KOPT-K1 (cell line): ENCODE data around the gene LYSET.
"Not testable (repeated sequence)": the region's sequence is repeated elsewhere in the genome, so short reads cannot be mapped to it uniquely, and the experiment has no call there.

Experiments used
- H3K27ac ChIP-seq: fragments of 200-600 bp; sonication (generic); 2 replicates; pipeline ENCODE4 v1.5.1; 2016; ENCODE audit warnings: antibody characterized with exemption, mild to moderate bottlenecking, low read depth, low read length; ENCODE audit not compliant: poor library complexity, severe bottlenecking
- H3K36me3 ChIP-seq: fragments of 200-600 bp; sonication (generic); 2 replicates; pipeline ENCODE4 v1.5.1; 2017; ENCODE audit warnings: antibody characterized with exemption, mild to moderate bottlenecking, low read length, moderate library complexity; ENCODE audit not compliant: insufficient read depth
- H3K9me3 ChIP-seq: fragments of 200-600 bp; sonication (generic); 2 replicates; pipeline ENCODE4 v1.5.1; 2017; ENCODE audit warnings: antibody characterized with exemption, low read length, mild to moderate bottlenecking; ENCODE audit not compliant: insufficient read depth, poor library complexity, severe bottlenecking

The LYSET gene

DNA sequence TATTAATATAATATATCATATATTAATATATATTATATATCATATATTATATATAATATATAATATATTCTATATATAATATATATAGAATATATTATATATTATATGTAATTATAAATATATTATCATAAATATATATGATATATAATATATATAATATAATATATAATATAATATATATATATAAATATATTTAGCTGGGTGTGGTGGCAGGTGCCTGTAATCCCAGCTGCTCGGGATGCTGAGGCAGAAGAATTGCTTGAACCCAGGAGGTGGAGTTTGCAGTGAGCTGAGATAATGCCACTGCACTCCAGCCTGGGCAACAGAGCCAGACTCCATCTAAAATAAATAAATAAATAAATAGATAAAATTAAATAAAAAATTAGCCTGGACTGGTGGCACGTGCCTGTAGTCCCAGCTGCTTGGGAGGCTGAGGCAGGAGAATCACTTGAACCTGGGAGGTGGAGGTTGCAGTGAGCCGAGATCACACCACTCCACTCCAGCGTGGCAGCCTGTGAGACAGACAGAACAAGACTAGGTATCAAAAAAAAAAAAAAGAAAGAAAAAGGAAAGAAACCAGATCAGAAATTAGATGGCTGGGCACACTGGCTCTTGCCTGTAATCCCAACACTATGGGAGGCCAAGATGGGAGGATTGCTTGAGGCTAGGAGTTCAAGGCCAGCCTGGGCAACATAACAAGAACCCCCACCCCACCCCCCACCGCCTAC, 25.3 kb upstream of the LYSET start:
- H3K27ac ChIP-seq, H3K9me3 ChIP-seq, H3K36me3 ChIP-seq: not testable (repeated sequence)

DNA sequence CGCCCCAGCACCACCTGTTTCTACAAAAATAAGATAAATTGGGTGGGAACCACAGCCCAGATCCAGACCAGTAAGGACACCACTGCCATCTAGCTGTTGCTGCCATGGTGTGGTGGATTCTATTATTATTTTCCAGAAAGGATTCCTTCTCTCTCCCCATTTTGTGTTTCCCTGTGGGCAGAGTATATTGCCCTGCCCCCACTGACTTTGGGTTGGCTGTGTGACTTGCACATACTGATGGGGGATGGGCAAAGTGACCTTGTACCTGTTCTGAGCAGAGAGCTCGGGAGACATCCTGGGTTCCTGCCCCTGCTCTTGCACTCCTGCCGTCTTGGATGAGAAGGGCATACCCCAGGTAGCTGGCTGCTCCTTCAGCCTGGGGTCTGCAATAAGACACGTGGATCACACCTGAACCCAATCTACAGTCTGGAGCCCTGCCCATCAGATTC, 24.7 kb upstream of the LYSET start:
- no peaks in the 10 kb centered on the region for H3K9me3 ChIP-seq
- no peaks in the 10 kb centered on the region for H3K36me3 ChIP-seq
- no peak overlapping the region for H3K27ac ChIP-seq

DNA sequence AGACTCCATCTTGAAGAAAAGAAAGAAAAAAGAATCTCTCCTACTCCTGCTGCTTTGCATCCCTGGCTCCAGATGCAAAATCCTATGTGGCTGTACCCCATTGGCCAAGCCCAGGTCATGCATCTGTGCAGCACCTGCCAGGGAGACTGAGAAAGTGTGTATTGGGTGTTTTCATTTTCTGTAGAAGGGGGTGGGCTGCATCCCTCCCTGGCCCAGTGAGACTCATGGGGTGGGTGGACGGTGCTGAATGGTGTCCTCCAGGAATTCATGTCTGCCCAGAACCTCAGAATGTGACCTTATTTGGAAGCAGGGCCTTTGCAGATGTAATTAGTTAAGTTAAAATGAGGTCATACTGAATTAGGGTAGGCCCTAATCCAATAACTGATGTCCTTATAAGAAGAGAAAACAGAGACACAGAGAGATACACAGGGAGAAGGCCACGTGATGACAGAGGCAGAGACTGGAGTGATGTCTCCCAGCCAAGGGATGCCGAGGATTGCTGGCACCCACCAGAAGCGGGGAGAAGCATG, 23.6 kb upstream of the LYSET start:
- no peaks in the 10 kb centered on the region for H3K9me3 ChIP-seq
- no peak overlapping the region for H3K27ac ChIP-seq
- H3K36me3 ChIP-seq, result no peaks in the 10 kb centered on the region

DNA sequence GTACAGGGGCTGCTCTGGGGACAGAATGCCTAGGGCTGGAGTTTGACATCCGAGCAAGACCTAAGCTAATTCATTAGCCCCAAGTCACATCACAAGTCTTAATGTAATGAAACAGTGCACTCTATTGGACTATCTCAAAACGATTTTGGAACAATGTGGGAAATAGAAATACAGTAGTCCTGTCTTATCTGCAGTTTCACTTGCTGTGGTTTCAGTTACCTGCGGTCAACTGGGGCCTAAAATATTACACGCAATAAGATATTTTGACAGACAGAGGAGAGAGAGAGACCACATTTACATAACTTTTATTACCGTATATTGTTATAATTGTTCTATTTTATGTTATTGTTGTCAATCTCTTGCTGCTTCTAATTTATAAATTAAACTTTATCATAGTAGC, 21.6 kb upstream of the LYSET start:
- H3K9me3 ChIP-seq, result no peaks in the 10 kb centered on the region
- no peaks in the 10 kb centered on the region for H3K36me3 ChIP-seq
- no peak overlapping the region for H3K27ac ChIP-seq

DNA sequence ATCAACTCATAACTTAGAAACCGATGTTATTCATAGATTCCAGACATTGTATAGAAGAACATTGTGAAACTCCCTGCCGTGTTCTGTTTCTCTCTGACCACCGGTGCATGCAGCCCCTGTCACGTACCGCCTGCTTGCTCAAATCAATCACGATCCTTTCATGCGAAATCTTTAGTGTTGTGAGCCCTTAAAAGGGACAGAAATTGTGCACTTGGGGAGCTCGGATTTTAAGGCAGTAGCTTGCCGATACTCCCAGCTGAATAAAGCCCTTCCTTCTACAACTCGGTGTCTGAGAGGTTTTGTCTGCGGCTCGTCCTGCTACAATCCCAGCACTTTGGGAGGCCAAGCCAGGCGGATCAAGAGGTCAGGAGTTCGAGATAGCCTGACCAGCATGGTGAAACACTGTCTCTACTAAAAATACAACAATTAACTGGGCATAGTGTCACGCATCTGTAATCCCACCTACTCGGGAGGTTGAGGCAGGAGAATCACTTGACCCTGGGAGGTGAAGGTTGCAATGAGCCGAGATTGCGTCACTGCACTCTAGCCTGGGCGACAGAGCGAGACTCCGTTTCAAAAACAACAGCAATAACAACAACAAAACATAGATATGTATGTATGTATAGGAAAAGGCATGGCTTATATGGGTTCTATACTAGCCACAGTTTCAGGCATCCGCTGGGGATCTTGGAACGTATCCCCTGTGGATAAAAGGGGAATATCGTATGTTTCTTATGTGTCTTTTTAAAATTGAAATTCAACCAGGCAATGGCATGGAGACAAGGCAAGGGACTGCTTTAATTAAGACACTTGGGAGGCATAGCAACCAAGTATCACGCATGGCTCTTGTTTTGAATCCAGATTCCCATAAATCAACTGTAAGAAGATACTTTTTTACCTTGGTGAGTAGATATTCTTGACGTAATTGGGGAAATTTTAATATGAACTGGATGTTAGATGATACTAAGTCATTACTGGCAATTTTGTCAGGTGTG, 19.5 kb upstream of the LYSET start:
- not testable (repeated sequence) for H3K9me3 ChIP-seq, H3K27ac ChIP-seq, H3K36me3 ChIP-seq

DNA sequence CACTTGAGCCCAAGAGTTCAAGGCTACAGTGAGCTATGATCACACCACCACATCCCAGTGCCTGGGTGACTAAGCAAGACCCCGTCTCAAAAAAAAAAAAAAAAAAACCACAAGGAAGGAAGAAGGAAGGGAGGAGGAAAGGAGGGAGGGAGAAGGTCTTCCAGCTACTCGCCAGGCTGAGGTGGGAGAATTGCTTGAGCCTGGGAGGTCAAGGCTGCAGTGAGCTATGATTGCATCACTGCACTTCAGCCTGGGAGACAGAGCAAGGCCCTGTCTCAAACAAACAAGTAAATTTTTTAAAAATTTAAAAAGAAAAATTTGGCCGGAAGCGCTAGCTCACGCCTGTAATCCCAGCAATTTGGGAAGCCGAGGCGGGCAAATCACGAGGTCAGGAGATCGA, 16.5 kb upstream of the LYSET start:
- H3K27ac ChIP-seq, H3K9me3 ChIP-seq, H3K36me3 ChIP-seq: not testable (repeated sequence)

DNA sequence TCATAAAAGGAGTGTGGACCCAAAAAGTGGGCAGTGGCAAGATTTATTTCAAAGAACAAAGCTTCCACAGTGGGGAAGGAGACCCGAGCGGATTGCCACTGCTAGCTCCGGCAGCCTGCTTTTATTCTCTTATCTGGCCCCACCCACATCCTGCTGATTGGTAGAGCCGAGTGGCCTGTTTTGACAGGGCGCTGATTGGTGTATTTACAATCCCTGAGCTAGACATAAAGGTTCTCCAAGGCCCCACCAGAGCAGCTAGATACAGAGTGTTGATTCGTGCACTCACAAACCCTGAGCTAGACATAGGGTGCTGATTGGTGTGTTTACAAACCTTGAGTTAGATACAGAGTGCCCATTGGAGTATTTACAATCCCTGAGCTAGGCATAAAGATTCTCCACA, 15.5 kb upstream of the LYSET start:
- not testable (repeated sequence) for H3K27ac ChIP-seq, H3K36me3 ChIP-seq, H3K9me3 ChIP-seq

DNA sequence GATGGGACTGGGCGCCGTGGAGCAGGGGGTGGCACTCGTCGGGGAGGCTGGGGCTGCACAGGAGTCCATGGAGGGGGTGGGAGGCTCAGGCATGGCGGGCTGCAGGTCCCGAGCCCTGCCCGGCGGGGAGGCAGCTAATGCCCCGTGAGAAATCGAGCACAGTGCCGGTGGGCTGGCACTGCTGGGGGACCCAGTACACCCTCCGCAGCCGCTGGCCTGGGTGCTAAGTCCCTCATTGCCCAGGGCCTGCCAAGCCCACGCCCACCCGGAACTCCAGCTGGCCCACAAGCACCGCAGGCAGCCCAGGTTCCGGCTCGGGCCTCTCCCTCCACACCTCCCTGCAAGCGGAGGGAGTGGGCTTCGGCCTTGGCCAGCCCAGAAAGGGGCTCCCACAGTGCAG, 15.0 kb upstream of the LYSET start:
- not testable (repeated sequence) for H3K9me3 ChIP-seq, H3K27ac ChIP-seq, H3K36me3 ChIP-seq

DNA sequence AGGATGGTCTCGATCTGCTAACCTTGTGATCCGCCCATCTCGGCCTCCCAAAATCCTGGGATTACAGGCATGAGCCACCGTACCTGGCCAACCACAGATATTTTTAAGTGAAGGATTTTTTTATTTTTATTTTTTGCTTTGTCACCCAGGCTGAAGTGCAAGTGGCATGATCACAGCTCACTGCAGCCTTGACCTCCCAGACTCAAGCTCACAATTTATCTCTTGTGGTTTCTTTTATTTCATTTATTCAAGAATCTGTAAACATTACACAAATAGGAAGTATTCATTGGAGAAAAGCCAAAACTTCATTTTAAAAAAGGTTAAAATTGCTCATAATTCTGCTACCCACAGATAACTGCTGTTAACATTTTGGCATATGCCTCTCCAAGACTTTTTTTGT, 13.7 kb upstream of the LYSET start:
- H3K36me3 ChIP-seq, result no peaks in the 10 kb centered on the region
- no peak overlapping the region for H3K27ac ChIP-seq
- no peaks in the 10 kb centered on the region for H3K9me3 ChIP-seq

DNA sequence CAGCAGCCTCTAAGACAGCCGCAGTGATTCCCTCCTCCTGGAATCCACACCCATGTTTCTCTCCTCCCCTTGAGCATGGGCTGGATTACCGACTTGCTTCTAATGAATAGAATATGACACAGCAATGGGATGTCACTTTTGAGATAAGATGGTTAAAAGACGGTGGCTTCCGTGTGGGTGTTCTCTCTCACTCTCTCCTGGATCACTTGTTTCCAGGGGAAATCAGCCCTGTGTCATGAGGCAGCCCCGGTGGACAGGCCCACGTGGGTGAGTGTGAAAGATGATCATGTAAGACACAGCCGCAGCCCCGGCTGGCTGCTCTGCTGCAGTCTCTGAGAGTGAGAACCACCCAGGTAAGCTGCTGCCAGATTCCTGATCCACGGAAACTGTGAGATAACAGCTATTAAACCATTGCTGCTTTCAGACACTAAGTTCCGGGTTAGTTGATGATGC, 11.1 kb upstream of the LYSET start:
- H3K36me3 ChIP-seq, result no peaks in the 10 kb centered on the region
- no peaks in the 10 kb centered on the region for H3K9me3 ChIP-seq
- H3K27ac ChIP-seq, result no peak overlapping the region

DNA sequence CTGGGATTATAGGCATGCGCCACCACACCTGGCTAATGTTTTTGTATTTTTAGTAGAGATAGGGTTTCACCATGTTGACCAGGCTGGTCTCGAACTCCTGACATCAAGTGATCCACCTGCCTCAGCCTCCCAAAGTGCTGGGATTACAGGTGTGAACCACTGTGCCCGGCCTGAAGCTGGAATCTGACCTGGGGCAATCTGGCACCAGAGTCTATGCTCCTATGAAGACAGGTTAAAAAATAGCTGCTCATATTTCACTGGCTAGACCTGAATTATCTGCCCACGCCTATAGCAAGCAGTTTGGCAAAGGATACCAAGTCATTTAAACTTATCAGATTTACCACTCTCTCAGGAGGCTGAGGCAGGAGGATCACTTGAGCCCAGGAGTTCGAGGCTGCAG, 10.4 kb upstream of the LYSET start:
- H3K27ac ChIP-seq, H3K9me3 ChIP-seq, H3K36me3 ChIP-seq: not testable (repeated sequence)

DNA sequence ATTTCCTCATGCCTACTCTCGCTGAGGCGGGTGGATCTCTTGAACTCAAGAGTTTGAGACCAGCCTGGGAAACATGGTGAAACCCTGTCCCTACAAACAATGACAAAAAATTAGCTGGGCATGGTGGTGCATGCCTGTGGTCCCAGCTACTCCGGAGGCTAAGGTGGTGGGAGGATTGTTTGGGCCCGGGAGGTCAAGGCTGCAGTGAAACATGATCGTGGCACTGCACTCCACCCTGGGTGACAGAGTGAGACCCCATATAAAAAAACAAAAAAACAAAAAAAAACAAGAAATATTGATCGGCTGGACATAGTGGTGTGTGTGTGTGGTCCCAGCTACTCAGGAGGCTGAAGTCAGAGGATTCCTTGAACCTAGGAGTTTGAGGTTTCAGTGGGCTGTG, 9.6 kb upstream of the LYSET start:
- no peaks in the 10 kb centered on the region for H3K9me3 ChIP-seq
- no peak overlapping the region for H3K27ac ChIP-seq
- H3K36me3 ChIP-seq, result no peaks in the 10 kb centered on the region

DNA sequence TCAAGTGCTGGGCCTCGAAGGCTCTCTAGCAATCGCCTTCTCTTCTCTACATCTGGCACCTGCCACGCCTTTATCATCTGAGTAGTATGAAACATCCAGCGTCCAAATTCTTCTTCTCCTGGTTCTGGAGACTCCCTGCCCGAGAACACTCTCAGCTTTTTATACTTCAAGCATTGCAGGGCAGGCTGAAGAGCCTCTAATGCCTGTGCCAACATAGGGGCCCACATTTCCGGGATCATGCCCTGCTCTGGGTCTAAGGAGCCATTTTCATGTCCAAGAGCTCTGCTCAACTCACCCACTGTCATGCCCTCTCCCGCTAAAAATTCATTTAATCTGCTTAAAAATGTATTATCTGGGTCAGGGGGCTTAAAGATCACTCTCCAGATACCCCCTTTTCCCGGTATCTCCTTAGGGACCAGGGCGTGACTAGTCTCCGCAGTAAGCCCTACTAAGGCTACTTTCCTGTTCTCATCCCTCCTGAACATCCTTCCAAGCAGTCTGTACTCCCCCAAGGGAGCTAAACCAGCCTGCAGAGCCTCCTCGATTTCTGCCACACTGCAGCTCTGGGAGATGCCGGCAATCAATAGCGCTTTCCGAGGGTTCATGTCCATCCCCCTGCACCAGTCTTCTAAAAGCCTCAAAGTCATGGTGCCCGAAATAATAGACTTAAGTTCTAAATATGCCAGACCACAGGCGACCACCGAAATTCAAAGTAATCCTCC, 1.4 kb upstream of the LYSET start:
- H3K27ac ChIP-seq, result peak overlapping the region; percentile 83
- H3K36me3 ChIP-seq, result peaks cover 39% of the 10 kb centered on the region
- H3K9me3 ChIP-seq, result no peaks in the 10 kb centered on the region

DNA sequence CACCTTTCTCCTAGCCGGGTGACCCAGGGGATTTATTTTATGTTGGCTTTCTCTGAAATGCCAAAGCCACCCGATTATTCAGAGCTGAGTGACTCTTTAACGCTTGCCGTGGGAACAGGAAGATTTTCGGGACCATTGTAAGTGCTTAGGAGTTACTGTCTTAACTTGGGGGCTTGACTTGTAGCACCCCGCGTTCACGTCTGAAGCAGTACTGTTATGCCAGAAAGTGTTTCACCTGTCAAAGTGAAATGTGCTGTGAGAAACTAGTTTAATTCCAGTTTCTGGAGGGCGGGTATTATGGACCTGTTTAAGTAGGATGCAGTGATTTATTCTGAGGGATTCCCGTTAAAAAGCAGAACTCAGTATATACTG, 218 bp downstream of the LYSET start:
- Histone ChIP-seq H3K36me3 (peaks cover 50% of the 10 kb centered on the region), H3K27ac (peak overlapping the region; percentile 83), H3K9me3 (no peaks in the 10 kb centered on the region)

DNA sequence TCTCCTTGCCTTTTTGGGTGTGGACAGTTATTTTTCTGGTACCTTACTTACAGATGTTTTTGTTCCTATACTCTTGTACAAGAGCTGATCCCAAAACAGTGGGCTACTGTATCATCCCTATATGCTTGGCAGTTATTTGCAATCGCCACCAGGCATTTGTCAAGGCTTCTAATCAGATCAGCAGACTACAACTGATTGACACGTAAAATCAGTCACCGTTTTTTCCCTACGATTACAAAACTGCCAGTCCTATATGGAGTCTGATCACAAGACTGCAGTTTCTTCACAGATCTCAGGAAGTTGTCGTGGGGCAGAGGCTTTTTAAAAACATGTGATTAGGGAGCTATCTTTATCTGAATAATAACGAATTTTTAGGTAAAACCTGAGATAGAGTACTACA, 1.3 kb downstream of the LYSET start:
- Histone ChIP-seq H3K9me3 (no peaks in the 10 kb centered on the region), H3K27ac (no peak overlapping the region), H3K36me3 (peaks cover 58% of the 10 kb centered on the region)
